GM12878 (cell line): ENCODE data around the gene DSG4.

Experiments used
- GABPA ChIP-seq: IDR thresholded peaks from 2 replicates; pipeline ENCODE4 v1.6.1; 2014; ENCODE audit warnings: antibody characterized with exemption, low read depth, mild to moderate bottlenecking, inconsistent platforms
- POLR2AphosphoS2 ChIP-seq: IDR thresholded peaks from 2 replicates; pipeline ENCODE4 v1.6.1; 2011; ENCODE audit warnings: low read depth, mild to moderate bottlenecking, low read length, improper control_type of control experiment, moderate library complexity
- TF ChIP-seq, protein P1 (sequence below), 3 experiments: IDR thresholded peaks in 2 of 3; conservative IDR thresholded peaks in 1 of 3; 2 replicates each; pipeline ENCODE4 v1.5.1; 2011; ENCODE audit warnings: low read depth in 3 of 3, low read length in 3 of 3, mild to moderate bottlenecking in 3 of 3, control low read depth in 2 of 3, moderate library complexity in 2 of 3, inconsistent platforms in 1 of 3, mixed read lengths in 1 of 3; ENCODE audit not compliant: control insufficient read depth in 2 of 3, insufficient read depth in 1 of 3; ENCODE audit errors: extremely low read depth in 1 of 3

DNA sequence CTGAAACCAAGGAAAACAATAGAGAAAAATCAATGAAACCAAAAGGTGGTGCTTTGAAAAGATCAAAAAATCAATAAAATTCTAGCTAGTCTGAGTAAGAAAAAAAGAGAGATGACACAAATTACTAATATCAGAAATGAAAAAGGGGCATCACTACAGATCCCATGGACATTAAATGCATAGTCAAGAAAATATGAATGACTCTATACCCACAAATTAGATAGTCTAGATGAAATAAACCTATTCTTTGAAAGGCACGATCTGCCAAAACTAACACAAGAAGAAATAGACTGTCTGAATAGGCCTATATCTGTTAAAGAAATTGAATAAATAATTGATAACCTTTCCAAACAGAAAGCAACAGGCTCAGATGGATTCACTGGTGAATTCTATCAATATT, 55.7 kb downstream of the DSG4 start:
- TF ChIP-seq POLR2AphosphoS2, result no peak
- TF ChIP-seq, protein P1, sequence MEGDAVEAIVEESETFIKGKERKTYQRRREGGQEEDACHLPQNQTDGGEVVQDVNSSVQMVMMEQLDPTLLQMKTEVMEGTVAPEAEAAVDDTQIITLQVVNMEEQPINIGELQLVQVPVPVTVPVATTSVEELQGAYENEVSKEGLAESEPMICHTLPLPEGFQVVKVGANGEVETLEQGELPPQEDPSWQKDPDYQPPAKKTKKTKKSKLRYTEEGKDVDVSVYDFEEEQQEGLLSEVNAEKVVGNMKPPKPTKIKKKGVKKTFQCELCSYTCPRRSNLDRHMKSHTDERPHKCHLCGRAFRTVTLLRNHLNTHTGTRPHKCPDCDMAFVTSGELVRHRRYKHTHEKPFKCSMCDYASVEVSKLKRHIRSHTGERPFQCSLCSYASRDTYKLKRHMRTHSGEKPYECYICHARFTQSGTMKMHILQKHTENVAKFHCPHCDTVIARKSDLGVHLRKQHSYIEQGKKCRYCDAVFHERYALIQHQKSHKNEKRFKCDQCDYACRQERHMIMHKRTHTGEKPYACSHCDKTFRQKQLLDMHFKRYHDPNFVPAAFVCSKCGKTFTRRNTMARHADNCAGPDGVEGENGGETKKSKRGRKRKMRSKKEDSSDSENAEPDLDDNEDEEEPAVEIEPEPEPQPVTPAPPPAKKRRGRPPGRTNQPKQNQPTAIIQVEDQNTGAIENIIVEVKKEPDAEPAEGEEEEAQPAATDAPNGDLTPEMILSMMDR (IDR thresholded peaks at IDR 0.05 in 2 of 3, conservative IDR thresholded peaks at IDR 0.05 in 1 of 3; ENCODE audit: control insufficient read depth in 2 of 3, extremely low read depth in 1 of 3, insufficient read depth in 1 of 3, low read depth in 3 of 3, low read length in 3 of 3), result no peak
- no peak for TF ChIP-seq GABPA
